A673 (cell line): ENCODE results near the gene DNAJC30. TPM values are rescaled to one million over a fixed set of nuclear protein-coding genes. Genes with fewer than 3 reads are reported as not detected.
"Not testable (repeated sequence)": the region's sequence is repeated elsewhere in the genome, so short reads cannot be mapped to it uniquely, and the experiment has no call there.

ENCODE experiments used
- BruUV-seq: library from RNA; stranded (reverse); fragments of 400-500 nt; replicated peaks from 2 replicates; lab custom pipeline; 2021; lab: Mats Ljungman, UMichigan
- CTCF ChIA-PET: fragments of 300-600 bp; sonication (Branson Sonifier 250); formaldehyde crosslinking; loops from one replicate; lab custom pipeline; 2022; ENCODE audit warnings: antibody characterized with exemption; lab: Charles Lee
- POLR2A ChIA-PET: fragments of 300-600 bp; sonication (Branson Sonifier 250); formaldehyde crosslinking; loops from one replicate; lab custom pipeline; 2022; ENCODE audit warnings: antibody characterized with exemption; ENCODE audit not compliant: low non-redundant PET; lab: Charles Lee
- DNase-seq: peaks from one replicate; pipeline ENCODE4 v3.0.0-alpha.2; 2015; ENCODE audit warnings: low spot score
- H3K27ac ChIP-seq: fragments of 200-600 bp; sonication (generic); 2 replicates; pipeline ENCODE4 v1.5.1; 2016; ENCODE audit warnings: mixed run types, low read depth, mild to moderate bottlenecking, mixed read lengths, antibody characterized with exemption, low read length; ENCODE audit not compliant: poor library complexity, severe bottlenecking
- H3K27me3 ChIP-seq: fragments of 200-600 bp; sonication (generic); replicated peaks from 2 replicates; pipeline ENCODE4 v1.6.1; 2017; ENCODE audit warnings: mixed run types, low read depth, mild to moderate bottlenecking, mixed read lengths, antibody characterized with exemption, low read length; ENCODE audit not compliant: insufficient read depth, poor library complexity
- H3K36me3 ChIP-seq: fragments of 200-600 bp; sonication (generic); 2 replicates; pipeline ENCODE4 v1.6.1; 2016; ENCODE audit warnings: mixed run types, mild to moderate bottlenecking, mixed read lengths, antibody characterized with exemption, low read length; ENCODE audit not compliant: insufficient read depth, poor library complexity, severe bottlenecking
- H3K4me1 ChIP-seq: fragments of 200-600 bp; sonication (generic); 2 replicates; pipeline ENCODE4 v1.6.1; 2017; ENCODE audit warnings: mixed run types, mild to moderate bottlenecking, mixed read lengths, antibody characterized with exemption, low read length; ENCODE audit not compliant: insufficient read depth, poor library complexity, severe bottlenecking
- H3K4me3 ChIP-seq: fragments of 200-600 bp; sonication (generic); 2 replicates; pipeline ENCODE4 v1.5.1; 2016; ENCODE audit warnings: low read depth, mixed run types, mild to moderate bottlenecking, mixed read lengths, low read length; ENCODE audit not compliant: poor library complexity, severe bottlenecking
- H3K9me3 ChIP-seq: fragments of 200-600 bp; sonication (generic); 2 replicates; pipeline ENCODE4 v1.6.1; 2016; ENCODE audit warnings: mixed run types, low read depth, mild to moderate bottlenecking, mixed read lengths, antibody characterized with exemption, low read length; ENCODE audit not compliant: poor library complexity, severe bottlenecking
- CTCF ChIP-seq: fragments of 300-800, 200-600 bp; sonication (generic); conservative IDR thresholded peaks from 2 replicates; pipeline ENCODE4 v1.5.1; 2017; ENCODE audit warnings: low read depth, mild to moderate bottlenecking, antibody characterized with exemption, low read length, moderate library complexity, mixed read lengths
- EZH2 ChIP-seq: fragments of 200-600 bp; sonication (generic); IDR thresholded peaks from 2 replicates; pipeline ENCODE4 v1.6.1; 2017; ENCODE audit warnings: borderline replicate concordance, low read depth, mild to moderate bottlenecking, mixed read lengths, antibody characterized with exemption, low read length; ENCODE audit not compliant: poor library complexity, severe bottlenecking
- intact Hi-C: fragments of 100-400 bp; cut with micrococcal nuclease; formaldehyde crosslinking; loops from one replicate; pipeline ENCODE4 v1.10.0; 2022; ENCODE audit not compliant: unreplicated experiment
- total RNA-seq: library from RNA; stranded (reverse); gene quantifications from 2 replicates; pipeline ENCODE4 v1.2.3, GENCODE V29; 2021

The DNAJC30 gene
- total RNA-seq, 1 experiment from 2014 or later = 11.8 TPM

- no peak overlapping the region for H3K4me3 ChIP-seq
- BruUV-seq = no TSS peak
- ChIA-PET CTCF (no interaction called here), POLR2A (interaction anchor here (0.7 kb wide), 1 partner anchor 167 kb away, joined by 14 read pairs; no protein-coding TSS in a partner anchor)
- TF ChIP-seq EZH2 = no peak
- no peak for TF ChIP-seq CTCF
- intact Hi-C loops = no loop called here
- H3K27me3 ChIP-seq = no peaks in the 10 kb centered on the region
- DNase-seq = no peak
- peaks cover 13% of the 10 kb centered on the region for H3K4me1 ChIP-seq
- no peak overlapping the region for H3K27ac ChIP-seq
- H3K9me3 ChIP-seq = no peaks in the 10 kb centered on the region
- H3K36me3 ChIP-seq = no peaks in the 10 kb centered on the region
Observed at GRCh38 chr7:73723813-73724212, 40.6 kb upstream of the DNAJC30 start.

- no peaks in the 10 kb centered on the region for H3K36me3 ChIP-seq
- intact Hi-C loops = no loop called here
- no peaks in the 10 kb centered on the region for H3K27me3 ChIP-seq
- H3K9me3 ChIP-seq = no peaks in the 10 kb centered on the region
- no peak for DNase-seq
- H3K4me3 ChIP-seq = no peak overlapping the region
- BruUV-seq = no TSS peak
- ChIA-PET CTCF (no interaction called here), POLR2A (no interaction called here)
- H3K4me1 ChIP-seq = peaks cover 13% of the 10 kb centered on the region
- H3K27ac ChIP-seq = no peak overlapping the region
- TF ChIP-seq EZH2 (no peak), CTCF (no peak)
Observed at GRCh38 chr7:73722785-73723184, 39.5 kb upstream of the DNAJC30 start.

GRCh38 chr7:73722182-73722581 lies 38.9 kb upstream of the DNAJC30 start:
- H3K27me3 ChIP-seq, H3K36me3 ChIP-seq, H3K4me3 ChIP-seq, DNase-seq, H3K9me3 ChIP-seq, CTCF ChIA-PET, H3K27ac ChIP-seq, BruUV-seq, POLR2A ChIA-PET, intact Hi-C loops: not testable (repeated sequence)
- H3K4me1 ChIP-seq = peaks cover 19% of the 10 kb centered on the region

GRCh38 chr7:73721377-73721817 lies 38.1 kb upstream of the DNAJC30 start:
- Histone ChIP-seq H3K27ac (no peak overlapping the region), H3K4me3 (no peak overlapping the region), H3K9me3 (no peaks in the 10 kb centered on the region), H3K36me3 (no peaks in the 10 kb centered on the region), H3K27me3 (no peaks in the 10 kb centered on the region), H3K4me1 (peaks cover 27% of the 10 kb centered on the region)
- no peak for DNase-seq
- ChIA-PET CTCF (no interaction called here), POLR2A (no interaction called here)
- intact Hi-C loops = no loop called here
- TF ChIP-seq CTCF (no peak), EZH2 (no peak)
- BruUV-seq = no TSS peak

GRCh38 chr7:73720443-73720842 lies 37.2 kb upstream of the DNAJC30 start:
- H3K9me3 ChIP-seq, H3K36me3 ChIP-seq, POLR2A ChIA-PET, intact Hi-C loops, H3K27me3 ChIP-seq, H3K27ac ChIP-seq, H3K4me3 ChIP-seq, BruUV-seq, DNase-seq: not testable (repeated sequence)
- peaks cover 36% of the 10 kb centered on the region for H3K4me1 ChIP-seq
- CTCF ChIA-PET = interaction anchor here (1.0 kb wide), 1 partner anchor 14 kb away, joined by 3 read pairs; no protein-coding TSS in a partner anchor
